Measurements from ENCODE around the gene SRD5A1.

SRD5A1 gene, protein sequence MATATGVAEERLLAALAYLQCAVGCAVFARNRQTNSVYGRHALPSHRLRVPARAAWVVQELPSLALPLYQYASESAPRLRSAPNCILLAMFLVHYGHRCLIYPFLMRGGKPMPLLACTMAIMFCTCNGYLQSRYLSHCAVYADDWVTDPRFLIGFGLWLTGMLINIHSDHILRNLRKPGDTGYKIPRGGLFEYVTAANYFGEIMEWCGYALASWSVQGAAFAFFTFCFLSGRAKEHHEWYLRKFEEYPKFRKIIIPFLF

DNA sequence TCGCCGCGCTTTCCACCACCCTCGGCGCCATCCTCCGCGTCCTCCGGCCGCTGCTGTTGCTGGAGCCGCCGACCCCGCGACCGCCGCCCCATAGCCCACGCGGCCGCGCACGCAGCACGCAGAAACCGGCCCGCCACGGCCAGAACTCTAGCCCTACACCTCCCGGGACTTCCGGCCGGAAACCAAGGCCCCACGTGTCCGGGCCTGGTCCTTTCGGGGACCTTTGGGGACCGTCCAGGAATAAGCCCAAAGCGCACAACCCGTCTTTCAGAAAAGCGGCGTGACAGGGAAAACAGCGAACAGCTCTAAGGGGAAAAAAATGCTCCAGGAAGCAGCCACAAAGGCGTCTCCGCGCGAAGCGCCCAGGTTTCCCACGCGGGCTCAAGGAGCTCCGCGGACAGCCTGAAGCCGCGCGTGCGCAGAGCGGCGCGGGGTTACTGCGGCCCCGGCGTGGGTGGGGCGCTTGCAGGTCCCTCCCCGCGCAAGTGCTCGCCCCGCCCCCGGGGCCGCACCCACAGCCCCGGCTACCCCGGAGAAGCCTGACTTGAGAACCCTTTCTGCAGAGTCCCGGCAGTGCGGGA, at the start of gene SRD5A1, which contains the start of gene NSUN2:
SRD5A1 (plus strand) TSS at position 553 of the 581 bp plus-strand sequence. CDS start 137 bp downstream, outside the sequence.
NSUN2 (minus strand) TSS at position 157 of the 581 bp plus-strand sequence; CDS start at position 92, 65 bp downstream.
- peak; percentile 96 to 97 for DNase-seq

DNA sequence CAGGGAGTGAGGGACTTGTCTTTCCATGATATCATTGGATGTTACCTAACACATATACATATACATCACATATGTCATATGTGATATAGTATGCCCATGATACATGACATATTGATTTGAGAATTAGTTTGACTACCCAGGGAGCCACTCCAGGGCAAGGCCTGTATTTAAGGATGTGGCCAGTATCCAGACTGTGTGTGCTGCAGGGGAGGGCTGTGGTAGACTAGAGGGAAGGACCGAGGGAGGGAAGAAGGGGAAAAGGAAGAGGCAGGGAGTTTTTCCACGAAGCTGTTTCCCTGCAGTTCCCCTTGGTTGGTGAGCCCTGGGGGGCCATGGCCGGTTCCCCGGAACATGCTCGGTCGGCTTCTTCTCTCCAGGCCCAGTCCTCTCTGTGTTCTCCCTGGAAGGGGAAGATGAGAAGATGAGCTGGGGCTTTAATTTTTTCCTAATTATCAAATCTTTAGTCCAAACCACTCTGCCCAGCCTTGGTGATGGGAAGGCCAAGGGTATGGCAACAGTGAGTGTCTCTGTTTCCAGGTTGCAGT, 49.1 kb upstream of the SRD5A1 start:
- no peak for DNase-seq

DNA sequence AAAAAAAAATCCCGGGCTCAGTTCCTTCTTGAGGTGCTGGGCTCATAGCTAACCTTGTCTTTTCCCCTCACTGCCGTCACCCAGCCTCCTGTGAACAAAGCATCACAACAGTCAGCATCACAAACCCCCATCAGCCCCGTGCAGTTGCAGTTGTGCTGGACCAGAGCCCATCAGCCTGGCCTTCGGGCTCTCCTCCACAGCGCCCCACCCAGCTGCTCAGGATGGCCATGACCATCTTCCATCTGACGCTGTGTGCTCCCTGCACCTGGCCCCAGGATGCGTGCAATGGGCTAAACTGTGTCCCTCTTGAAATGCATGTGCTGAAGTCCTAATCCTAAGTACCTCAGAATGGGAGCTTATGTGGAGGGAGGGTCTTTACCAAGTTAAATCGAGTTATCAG, 48.5 kb upstream of the SRD5A1 start:
- no peak for DNase-seq

DNA sequence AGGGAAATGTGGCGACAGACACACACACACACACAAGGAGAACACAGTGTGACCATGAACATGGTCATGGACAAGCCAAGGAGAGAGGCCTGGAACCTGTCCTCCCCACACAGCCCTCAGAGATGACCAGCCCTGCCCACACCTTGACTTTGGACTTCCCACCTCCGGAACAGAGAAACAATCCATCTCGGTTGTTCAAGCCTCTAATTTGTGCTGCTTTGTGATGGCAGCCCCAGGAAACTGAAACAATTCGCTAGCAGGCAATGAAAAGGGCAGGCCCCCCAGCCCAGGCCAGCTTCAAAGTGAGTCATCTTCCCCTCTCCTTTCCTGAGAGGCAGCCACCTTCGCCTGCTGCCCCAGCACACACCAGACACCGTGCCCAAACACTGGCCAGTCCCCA, 48.1 kb upstream of the SRD5A1 start:
- DNase-seq: no peak

DNA sequence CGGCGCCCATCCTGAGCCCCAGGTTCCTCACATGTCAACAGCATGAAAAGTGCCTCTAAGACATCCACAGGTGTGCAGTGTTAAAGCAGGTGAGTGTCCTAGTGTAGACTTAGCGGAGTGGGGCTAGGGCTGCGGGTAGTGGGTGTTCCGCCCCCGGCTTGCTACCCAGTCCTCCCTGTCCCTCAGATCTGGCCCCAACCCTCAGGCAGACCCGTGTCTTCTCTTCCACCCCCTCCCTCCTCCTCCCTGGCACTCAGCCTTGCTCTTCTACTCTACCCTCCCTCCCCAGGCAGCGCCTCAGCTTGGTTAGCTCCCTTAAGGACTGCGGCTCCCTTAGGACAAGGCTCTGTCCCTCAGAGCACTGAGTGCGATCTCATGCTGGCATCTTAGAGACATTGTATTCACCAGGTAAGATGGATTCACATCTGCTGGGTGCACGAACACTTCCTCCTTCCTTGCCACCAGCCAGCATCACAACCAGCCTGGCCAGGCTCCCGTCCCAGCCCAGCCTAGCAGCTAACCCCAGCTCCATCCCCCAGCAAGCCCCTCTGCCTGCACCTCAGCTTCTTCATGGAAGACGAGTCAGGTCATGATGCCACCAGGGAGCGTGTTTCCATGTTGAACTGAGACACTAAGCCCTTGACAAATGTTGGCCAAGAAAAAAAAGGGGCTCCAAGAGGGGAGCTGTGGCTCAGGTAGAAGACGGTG, 47.1 kb upstream of the SRD5A1 start:
- no peak for DNase-seq

DNA sequence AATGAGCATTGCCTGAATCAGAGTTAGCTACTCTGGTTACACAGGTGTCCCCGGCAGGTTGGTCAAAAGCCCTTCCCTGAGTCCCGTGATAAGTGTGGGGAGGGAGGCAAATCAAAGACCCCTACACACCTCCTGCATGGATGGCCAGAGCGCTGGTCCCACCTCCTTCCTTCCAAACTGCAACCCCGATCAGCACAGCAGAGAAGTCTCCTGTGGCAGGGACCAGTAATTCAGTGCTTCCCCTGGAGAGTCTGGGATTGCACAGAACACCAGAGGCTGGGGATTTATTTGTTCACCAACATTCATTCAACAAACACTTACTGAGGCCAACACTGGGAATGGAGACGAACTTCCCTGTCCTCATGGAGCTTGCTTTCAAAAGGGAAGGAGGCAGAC, 46.6 kb upstream of the SRD5A1 start:
- no peak for DNase-seq

DNA sequence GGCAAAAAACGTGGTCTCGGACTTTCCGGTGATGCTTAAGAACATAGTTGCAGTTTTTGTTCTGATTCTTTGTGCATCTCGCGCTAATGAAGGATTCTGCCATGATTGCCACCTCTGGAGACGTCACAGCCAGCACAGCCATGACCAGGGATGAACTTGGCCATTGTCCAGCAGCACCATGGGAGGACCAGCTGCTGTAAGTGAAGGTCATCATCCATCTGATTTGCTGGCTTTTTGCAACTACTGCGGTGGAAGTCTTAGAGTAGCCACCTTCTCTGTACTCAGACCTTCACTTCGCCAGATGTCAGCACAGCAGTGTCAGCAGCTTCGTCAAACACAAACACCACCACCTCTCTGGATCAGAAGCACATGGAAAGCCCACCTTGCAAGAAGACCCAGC, 46.1 kb upstream of the SRD5A1 start:
- no peak for DNase-seq

DNA sequence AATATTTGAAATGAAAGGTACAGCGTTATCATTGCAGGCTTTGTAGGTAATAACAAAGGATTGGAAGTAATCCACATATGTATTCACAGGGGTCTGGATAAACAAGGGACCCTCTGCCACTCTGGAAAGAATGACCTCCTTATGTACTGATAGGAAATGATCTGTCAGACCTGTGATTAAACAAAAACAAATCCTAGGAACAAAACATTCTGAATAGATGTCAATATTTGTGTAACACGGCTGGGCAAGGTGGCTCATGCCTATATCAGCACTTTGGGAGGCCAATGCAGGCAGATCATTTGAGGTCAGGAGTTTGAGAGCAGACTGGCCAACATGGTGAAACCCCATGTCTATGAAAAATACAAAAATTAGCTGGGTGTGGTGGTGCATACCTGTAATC, 42.7 kb upstream of the SRD5A1 start:
- no peak for DNase-seq

DNA sequence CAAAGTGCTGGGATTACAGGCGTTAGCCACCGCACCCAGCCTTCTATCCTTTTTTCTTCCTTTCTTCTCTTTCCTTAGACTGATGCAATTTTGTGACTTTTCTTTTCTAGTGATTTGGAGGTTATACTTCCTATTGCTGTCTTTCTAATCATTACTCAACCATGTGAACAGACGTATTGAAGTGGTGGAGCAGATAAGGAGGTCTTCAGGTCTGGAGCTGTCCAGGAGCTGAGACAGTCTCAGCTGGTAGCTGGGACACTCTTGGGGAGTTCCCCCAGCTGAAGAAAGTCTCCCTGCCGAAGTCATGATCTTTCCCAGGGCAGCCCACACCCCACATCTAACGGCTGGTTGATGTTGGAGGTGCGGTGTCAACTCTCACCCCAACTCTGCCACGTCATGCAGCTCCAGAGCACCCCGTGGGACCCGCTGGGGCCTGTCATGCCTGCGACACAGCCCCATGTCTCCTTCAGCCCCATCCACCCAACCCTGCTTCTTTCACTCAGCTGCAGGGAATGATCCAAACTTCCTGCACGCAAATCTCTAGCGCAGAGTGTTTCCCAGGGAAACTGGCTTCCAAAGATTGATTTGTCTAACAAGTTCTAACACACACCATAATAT, 41.5 kb upstream of the SRD5A1 start:
- no peak for DNase-seq

DNA sequence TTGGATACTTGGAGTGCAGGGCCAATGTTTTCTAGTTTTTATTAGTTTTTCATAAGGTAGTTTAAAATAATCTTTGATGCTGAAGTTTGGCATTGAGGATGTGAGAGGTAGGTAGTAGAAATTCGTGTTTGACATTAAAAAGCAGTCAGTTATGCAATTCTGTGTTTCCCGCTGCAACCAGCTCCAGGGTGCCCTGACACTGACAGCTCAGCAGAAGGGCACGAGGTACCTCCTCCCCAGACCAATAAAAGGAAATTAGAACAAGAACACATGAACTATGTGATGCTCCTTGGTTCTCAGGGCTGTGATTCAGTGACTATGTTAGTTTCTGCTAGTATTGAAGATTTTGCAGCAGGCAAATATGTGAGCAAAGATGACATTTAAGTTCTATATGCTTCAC, 40.6 kb upstream of the SRD5A1 start:
- no peak for DNase-seq

DNA sequence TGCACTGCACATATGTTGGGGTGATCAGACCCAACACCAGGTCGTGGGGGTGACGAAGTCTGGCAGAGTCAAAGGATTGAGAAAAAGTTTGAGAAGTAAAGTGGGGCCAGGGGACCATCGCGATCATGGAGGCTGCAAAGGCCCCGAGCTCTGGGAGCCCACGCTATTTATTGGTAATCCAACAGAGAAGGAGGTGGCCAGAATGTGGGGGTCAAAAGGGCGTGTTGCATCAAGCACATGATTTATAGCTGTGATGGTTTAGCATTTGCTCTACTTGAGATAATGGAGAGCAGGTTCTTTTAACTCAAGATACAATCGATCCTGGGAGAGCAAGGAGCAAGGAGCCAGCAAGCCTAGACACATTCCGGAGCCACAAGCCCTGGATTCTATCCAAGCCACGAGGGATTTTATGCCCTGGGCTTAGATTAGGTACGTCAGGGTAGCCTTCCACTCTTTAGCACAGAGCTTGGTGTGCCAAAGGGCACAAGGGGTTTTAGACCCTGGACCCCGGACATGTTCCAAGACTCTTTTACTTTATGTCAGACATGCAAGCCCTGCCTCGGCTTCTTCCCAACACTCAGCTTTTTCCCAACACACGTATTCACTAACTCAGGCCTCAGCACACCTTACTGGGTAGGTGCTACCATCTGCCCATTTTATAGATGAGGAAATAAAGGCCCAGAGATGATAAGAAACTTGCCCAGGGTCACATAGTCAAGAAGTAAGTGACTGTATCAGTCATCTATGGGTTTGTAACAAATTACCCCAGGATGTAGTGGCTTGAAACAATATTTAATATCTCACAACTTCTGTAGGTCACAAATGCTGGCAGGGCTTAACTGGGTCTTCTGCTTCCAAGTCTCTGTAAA, 39.9 kb upstream of the SRD5A1 start:
- no peak for DNase-seq

DNA sequence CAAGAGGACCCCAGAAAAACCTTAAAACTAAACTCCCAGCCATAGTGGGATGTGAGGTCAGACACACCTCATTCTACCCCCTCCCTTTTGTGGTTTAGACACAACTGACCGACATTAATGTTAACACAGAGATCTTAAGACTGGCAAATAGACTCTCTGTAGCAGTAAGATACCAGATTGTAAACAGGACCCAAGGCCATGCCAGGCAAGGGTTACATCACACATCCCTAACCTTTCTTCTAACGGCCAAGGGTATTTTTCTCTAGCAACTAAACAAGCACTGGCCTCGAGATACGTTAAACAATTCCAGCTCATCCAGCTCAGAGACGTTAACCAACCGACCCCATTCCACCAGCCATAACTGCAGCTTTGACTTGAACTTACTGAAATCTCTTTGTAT, 39.2 kb upstream of the SRD5A1 start:
- DNase-seq: no peak

DNA sequence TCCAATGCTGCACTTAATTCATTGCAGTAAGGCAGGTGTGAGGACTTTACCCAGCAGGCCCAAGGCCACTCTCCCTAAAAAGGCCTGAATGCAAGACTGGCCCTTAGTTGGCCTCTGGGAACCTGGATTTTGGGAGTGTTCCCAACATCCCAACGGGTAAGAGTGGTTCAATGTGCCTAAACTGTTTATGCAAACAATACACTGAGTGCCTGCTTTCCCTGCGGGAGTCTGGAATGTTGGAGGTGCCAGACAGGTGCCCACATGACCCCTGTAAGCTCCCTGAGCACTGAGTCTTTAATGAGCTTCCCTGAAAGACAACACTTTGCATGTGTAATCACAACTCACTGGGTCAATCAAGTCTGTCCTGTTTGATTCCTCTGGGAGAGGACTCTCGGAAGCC, 37.8 kb upstream of the SRD5A1 start:
- no peak for DNase-seq

DNA sequence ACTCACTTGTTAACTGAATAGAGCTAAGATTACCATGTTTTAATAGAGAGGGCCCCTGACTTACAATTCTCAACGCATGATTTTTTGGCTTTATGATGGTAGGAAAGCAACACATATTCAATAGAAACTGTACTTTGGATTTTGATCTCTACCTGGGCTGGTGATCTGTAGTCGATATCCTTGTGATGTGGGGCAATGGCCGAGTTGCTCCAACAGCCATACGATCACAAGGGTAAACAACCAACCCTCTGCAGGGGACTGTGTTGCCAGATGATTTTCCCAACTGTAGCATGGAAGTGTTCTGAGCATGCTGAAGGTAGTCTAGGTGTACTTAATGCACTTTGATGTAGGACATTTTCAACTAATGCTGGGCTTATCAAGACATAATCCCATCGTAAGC, 36.9 kb upstream of the SRD5A1 start:
- DNase-seq: no peak

DNA sequence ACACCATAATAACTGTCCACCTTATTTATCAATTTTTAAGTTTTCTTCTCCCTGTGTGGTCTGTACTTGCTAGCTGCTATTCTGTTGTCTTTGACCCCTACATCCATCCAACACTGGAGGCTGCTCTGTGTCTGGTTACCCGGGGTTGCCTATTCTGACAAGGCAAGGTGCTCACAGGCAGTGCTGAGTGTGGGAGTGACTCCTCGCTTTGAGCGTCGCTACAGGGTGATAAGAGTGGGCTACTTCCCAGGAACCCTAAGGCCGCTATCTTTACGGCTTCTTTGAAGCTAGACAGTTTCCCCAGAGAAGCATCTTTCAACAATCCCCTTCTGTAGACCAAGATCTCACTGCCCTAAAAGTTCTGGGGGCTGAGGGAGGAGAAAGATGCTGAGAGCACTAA, 35.7 kb upstream of the SRD5A1 start:
- DNase-seq: no peak

DNA sequence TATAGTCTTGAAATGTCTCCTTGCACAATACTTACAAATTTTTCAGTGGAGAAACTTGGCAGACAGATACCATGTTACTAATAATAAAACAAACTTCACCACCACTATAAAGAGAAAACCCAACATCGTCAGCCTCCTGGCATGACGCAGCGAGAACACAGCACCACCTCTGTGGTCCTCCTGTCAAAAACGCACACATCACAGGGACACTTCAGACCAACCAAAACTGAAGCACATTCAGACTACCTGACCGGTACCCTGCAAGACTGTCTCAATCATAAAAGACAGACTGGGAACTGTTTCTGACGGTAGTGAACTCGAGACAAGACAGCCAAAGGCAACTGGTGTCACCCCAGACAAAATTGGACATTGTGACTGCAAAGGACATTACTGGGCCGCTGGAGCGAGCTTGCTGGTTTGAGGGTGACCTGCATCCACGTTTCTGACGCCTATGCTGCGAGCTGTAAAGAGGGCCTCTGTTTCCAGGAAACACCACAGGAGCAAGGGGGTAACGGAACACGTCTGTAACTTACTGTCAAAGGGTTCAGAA, 34.8 kb upstream of the SRD5A1 start:
- no peak for DNase-seq

DNA sequence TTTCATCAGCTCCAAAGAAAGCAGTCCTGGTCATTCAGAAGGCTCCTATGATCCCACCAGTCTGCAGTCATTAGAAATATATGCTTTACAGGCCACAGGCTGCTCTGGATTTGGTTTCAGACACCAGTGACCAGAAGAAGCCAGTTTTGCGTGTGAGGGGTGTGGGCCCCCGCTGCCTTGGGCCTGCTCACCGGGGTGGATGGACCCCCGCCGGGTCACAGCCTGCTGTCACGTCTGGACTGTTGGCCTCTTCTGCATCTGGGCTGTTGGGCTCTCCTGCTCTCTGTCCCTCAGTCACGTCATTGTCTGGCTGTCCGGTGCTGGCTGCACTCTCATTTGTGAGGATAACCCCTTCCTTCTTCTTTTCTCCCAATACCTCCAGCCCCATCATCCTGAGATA, 33.5 kb upstream of the SRD5A1 start:
- no peak for DNase-seq

DNA sequence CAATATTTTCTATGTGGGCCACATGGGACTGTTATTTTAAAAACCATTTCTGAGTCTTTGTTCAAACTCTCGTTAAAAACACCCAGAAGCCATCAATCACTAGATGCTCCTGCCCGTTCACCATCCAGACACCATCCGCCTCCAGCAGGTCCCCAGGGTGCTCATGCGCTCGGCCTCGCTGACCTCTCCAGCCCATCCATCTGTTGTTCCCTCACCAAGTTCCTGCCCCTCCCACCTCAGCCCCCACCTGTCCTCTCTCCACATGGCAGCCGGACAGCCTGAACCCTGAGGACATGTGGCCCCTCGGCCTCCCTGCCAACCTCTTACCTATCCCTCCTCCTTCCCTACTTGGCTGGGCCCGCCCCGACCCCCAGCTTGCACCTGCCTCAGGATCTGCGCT, 32.0 kb upstream of the SRD5A1 start:
- no peak for DNase-seq

DNA sequence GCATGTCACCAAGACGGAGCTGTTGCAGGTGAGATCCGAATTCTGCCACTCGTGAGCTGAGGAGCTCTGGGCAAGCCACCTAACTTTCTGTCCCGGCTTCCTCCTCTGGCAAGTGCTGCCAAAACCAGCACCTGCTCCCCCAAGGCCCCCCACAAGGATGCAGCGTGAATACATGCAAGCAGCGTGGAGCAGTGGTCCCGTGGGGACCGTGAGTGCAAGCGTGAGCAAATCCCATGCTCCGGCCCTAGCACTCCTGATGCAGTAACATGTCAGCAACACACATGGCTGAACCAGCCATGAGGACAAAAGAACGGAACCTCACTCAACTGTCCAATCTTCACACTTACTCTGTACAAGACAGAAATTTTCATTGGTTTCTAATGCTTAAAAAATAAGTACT, 31.4 kb upstream of the SRD5A1 start:
- no peak for DNase-seq

DNA sequence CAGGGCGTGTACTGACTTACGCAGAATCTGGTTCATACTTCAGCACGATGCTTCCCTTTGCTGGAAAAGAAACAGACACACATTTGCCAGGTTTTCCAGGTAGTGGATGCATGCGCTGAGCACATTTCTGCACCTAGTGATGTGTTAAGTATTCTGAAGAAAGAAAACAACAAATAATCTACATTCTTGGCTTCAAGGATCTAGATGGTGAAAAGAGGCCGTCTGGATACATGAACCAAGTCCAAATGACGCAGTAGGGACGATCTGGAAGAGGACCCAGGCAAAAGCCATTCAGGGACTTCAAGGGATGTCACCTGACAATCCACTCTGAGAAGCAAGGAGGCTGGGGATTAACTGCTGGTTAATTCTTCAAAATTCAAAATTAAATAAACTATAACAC, 30.8 kb upstream of the SRD5A1 start:
- DNase-seq: no peak

DNA sequence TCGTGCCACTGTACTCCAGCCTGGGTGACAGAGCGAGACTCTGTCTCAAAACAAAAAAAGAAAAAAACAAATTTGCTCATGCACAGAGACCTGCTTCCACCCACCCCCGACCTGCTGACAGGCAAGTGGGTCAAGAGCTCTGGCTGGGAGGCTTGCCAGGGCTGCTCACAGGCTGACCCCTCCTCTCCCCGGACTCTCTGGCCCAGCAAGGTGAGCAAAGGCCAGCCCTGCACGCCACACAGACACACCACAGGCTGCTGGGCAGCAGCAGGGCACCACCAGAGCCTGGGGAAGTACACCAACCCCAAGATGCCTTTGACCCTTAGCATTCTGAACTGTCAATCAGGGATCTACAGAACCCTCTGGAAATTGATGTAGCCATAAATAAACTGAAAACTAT, 29.6 kb upstream of the SRD5A1 start:
- no peak for DNase-seq

DNA sequence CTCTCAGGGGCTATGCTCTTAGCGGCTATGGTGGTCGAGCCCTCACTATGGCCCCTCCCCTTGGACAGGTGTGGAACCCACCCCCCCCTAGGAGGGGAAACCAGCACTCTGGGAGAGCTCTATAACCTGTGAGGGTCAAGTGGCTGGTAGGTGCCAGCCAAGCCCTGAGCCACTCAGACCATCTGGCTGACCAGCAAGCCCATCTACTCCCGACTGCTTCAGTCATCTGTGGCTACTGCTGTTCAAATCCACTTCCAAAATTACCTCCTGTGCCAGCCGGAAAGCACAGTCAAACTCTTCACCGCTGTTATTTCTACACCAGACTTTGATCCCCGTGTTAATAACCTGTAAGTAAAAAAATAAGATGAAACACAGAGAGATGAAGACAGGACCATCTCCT, 28.9 kb upstream of the SRD5A1 start:
- DNase-seq: no peak

All from NCI-H2081 (cell line).